Activated CD8-positive, alpha-beta memory T cell treated with anti-CD3 and anti-CD28 coated beads for 24 hours (primary cell): Measurements from ENCODE around the gene RAD51B.
A peak's percentile ranks its signal among the peaks of the same experiment; 100 is the strongest.

Experiments
- DNase-seq: peaks from one replicate; pipeline ENCODE4 v3.0.0-alpha.2; 2020

Gene RAD51B

DNA sequence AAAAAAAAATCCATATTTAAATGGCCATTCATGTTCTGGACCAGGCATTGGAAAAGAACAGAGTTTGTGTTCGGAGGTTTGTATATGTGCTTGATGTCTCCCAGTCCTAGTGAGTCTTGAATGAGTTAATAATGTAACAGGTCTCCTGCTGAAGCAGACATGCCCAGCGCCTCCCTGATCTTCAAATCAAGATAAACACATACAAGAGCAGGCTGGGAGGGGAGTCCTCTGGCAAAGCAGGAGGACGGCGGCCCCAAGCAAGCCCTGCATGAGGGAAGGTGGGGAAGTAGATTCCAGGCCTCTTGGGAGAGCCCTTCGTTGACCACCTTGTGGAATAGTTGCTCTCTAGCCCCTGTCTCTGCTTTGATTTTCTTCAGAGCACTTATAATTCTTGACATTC, 817.0 kb downstream of the RAD51B start:
- peak; percentile 41 for DNase-seq

DNA sequence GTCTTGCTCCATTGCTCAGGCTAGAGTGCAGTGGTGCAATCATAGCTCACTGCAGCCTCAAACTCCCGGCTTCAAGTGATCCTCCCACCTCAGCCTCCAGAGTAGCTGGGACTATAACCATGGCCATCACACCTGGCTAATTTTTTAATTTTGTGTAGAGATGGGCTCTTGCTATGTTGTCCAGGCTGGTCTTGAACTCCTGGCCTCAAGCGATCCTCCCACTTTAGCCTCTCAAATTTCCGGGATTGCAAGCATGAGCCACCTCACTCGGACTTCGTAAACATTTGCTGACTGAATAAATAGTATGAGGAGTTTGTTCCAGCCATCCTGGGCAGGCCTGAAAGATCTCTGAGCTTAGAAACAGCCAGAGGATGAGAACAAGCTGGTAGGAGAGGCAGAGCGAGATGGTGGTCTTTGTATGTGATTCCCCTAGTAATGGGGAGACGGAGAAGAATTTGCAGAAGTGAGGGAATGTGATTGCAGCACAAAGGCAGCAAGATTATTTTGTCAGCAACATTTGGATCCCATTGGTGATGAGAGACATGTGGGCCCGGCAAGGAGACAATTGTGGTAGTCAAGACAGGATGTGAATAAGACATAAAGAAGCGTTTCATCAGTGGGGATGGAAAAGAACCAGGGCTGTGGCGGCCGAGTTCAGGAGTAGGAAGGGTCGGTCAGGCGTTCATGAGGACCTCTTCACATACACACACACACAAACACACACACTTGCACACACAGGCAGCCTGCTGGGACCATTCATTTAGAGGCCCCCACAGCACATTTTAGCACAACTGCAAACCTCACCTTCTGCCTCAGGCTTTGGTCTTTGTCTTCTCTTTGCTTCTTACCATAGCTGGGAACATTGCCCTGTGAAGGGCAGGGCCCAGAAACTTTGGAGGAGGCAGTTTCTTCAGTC, 817.8 kb downstream of the RAD51B start:
- DNase-seq, result peak; percentile 57

DNA sequence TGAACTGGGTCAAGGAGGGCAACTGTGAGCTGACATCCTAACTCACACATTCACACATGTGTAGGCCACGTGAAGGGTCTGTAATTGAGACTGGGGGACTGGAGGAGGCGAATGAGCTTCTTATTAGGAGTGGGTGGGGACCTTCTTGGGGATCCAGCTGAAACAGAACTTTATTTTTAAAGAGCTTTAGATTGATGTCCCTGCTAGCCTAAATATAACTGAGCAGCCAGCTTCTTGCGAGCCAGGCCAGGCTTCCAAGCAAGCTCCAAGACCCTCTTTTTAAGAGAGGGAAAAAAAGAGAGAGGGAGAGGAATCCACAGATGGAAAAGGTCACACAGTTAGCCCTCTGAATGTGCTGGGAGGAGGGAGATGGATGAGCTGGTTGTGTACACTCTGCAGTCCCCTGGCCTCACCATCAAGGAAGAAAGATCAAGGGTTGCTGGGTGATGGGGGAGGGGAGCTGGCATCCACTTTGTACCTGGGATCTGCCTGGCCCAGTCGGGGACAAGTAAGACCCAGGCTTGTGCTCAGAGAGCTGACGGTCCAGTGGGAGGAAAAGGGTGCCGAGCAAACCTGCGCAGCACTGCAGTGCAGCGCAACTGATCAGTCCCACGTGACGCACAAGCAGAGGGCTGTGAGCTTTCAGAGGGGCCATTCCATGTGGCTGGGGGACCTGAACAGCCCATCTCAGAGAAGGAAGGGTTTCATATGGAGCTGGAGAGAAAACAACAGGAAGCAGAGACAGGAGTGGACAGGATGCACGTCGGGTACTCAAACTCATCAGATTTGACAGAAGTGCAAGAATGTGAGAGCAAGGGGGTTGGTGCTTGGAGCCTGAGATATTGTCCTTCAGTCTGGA, 818.8 kb downstream of the RAD51B start:
- peak; percentile 52 for DNase-seq

DNA sequence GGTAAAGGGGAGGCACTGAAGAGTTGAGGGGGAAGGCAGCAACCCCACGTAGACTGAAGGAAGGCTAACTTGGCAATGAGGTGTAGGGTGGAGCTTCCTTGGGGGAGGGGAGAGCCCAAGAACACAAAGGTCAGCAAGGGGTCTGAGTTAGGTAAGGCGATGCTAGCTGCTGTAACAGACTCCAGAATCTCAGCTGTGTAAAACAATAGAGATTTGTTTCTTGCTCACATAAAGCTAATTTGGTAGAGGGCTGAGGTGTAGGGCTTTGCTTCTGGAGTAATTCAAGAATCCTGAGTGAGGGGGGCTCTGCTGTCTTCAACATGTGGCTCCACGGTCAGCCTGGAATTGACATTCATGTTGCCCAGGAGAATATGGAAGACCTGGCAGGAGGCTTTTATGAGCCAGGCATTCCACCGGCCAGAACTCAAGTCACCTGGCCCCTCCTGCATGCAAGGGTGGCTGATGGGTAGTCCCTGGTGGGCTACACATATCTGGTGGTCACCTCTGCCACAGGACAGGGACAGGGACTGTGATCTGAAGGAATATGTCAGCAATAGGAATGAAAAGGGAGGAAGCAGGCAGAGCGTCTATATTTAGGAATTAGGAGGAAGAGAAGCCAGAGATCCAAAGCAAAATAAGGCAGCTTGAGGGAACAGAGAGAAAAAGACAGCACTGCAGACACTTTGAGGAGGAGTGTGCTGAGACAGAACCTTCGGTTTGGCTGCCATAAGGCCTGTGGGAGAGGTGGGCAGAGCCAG, 819.6 kb downstream of the RAD51B start:
- peak; percentile 40 for DNase-seq

DNA sequence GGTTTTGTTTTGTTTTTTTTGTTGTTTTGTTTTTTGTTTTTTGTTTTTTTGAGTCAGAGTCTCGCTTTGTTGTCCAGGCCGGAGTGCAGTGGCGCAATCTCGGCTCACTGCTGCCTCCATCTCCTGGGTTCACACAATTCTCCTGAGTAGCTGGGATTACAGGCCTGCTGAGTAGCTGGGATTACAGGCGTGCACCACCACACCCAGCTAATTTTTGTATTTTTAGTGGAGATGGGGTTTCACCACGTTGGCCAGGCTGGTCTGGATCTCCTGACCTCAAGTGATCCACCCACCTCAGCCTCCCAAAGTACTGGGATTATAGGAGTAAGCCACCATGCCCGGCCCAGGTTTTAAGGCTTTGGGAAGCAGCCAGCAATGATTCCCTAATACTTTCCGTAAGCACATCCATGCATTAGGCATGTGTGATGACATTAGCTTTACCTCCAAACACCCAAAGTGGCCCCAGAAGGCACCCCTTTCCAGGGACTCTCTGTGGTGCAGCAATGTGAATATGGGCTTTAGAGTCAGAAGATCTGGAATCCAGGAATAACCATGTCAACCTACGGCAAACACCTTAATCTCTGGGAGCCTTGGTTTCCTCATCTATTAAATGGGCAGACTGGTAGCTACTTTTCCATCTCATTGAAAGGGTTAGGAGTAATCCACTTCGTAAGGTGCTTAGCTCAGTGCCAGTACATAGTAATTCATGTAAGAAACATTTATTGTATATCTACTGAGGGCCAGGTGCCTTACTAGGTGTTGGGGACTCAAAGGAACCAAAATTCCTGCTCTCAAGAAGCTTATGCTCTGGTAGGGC, 820.4 kb downstream of the RAD51B start:
- peak; percentile 24 for DNase-seq

DNA sequence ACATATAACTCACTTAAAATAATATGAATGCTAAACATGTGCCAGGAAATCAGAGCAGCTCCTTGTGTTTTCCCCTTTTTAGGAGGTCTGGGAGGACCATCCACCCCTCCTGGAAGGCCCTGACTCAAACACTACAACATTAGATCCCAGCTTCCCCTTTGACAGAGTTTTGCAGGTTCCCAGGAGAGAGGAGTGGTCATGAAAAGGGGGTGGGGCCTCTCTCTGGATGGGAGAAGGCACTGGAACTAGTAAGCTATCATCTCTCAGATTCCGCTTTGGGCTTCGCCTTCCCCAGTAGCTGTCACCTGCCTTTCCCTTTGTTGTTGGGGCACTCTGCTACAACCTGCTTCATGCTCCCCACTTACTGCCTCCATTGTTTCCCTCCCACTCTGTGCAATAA, 824.1 kb downstream of the RAD51B start:
- DNase-seq, result peak; percentile 28

DNA sequence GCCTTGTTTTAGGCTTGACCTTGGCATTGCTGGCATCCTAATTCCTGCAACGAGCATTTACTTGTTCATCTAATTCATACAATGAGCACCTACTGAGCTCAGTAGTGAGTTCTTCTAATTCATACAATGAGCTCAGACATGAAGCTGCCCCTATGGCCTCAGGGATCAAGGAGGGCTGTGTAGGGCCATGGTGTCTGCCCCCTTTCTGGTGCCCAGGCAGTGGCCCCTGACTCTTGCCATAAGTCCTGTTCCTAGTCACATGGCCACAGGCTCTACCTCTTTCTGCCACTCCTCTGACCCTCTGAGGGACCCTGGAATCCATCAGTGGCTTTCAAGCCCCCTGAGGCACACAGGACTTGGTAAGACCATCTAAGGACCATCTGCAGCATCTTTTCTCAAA, 824.5 kb downstream of the RAD51B start:
- DNase-seq, result peak; percentile 26

DNA sequence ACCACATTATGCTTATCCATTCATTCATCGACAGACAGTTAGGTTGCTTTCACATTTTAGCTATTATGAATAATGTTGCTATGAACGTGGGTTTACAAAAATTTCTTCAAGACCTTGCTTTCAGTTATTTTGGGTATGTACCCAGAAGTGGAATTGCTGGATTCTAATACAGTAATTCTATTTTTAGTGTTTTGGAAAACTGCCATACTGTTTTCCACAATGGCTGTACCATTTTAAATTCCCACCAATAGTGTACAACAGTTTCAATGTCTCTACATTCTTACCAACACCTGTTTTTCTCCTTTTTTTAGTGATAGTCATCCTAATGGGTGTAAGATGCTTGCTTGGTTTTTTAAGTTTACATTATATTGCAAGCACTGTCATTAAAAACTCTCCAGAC, 825.8 kb downstream of the RAD51B start:
- no peak for DNase-seq

DNA sequence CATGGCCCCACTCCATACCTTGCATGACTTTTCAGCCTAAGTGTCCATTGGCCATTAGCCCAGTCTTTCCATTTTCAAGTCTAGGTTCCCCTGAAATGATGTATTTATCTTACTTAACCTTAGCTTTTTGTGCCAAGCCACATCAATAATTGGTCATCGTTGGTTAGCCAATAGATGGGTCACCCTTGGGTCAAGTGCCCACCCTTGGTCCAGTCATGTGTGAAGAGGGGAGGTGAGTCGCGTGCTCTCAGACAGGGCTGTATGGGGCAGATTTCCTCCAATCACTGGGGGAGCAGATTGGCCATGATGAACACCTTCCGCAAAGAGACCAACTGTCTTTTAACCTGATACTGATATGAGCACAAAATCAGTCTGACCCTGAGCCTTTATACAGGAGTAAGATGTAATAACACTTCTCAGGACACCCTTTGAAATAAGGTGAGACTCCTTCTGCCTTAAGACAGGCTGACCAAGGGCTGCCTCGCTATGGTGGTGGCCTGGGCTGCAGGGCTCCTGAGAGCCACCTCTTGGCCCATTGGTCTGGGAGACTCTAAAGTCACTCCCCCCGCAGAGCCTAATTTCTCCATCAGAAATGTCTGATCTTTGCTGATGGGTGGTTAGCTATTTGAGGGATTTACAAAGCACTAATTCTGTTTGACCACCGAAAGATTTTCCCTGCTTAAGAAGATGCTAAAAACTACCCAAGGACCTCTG, 830.1 kb downstream of the RAD51B start:
- peak; percentile 30 for DNase-seq

DNA sequence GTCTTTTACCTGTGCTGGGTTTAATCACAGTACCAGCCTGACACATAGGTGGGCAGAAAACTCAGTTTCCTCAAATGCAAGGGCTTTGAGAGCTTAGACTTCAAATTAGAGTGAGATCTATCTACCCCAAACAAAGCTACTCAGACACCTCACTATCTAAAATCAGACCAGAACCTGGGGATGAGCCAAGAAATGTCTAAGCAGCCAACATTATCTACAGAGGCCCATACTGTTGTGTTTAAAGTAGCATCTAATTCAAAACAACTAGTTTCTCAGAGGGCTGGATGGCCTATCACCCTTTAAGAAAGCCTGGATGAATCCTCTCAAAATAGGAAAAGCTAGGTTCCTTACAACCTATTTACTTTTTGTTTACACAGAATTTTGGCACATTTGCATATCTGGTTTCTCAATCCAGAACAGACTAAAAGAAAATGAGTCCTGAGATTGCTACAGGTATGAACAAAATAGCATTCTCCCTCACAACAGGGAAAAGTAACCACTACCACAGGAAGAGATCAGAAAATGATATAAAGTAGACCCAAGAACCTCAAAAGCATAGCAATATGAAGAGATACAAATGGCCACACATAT, 830.9 kb downstream of the RAD51B start:
- no peak for DNase-seq

DNA sequence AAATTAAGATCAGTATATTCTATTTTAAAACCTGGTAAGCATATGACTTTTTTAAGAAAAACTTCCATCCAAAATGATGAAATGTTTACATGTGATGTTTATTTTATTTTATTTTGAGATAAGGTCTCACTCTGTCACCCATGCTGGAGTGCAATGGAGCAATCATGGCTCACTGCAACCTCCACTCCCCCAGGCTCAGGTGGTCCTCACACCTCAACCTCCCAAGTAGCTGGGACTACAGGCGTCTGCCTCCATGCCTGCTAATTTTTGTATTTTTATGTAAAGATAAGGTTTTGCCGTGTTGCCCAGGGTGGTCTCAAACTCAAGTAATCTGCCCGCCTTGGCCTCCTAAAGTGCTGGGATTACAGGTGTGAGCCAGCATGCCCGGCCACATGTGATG, 831.5 kb downstream of the RAD51B start:
- DNase-seq, result peak; percentile 33

DNA sequence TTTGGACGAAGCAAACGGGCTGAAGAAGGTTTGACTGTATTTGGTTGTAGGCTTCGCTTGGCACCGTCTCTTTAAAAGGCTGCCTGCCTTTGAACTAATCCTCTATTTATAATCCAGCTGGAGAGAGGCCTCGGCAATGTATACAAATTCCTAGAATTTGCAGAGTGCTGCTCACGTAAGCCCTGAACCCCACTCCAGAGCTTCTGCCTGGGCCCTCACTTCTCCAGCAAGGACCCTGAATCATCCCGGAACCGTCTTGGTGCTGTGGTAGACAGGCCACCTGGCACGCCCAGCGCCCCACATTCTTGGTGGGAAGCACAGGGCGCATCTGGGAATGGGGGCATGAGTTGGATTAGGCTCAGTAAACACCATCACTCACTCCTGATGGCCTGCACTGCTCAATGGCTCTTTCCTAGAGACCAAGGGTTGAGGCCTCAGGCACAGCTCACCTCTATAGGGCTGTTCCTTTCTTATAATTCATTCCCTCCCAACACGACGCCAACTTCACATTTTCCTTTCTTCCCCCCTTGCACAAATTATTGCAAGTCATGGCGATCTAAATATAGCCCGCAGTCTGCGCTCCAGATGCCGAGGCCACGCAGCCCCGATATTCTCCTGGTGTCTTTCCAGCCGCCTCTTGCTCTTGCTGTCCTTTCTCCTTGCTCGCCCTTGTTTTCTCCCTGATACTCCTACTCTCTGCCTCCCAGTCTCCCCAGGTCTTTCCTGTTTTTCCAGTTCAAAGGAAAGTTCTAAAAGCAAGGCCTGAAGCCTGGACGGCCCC, 832.3 kb downstream of the RAD51B start:
- peak; percentile 37 for DNase-seq

DNA sequence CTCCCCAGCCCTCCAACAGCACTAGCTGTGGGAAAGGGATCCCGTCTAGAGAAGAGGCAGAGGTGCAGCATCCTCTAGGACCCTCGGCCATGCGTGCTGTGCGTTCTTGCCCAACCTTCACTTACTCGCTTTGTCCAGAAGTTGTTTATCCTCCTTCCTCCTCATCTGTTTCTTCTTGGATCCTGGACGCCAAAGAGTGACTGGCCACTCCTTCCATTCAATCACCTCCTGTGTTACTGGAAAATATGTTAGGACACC, 832.8 kb downstream of the RAD51B start:
- peak; percentile 32 for DNase-seq

DNA sequence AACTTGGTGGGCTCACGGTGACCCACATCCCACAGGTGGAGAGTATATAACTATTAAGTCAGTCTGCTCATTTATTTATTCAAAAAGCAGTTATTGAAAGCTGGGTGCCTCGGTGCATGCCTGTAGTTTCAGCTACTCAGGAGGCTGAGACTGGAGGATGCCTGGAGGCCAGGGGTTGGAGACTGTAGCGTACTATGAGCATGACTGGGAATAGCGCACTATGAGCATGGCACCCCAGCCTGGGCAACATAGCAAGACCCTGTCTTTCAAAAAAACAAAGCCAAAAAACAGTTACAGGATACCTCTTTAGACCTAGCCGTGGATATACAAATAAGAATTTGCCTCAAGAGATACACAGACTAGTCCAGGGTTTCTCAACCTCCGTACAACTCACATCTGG, 833.5 kb downstream of the RAD51B start:
- DNase-seq, result peak; percentile 42

DNA sequence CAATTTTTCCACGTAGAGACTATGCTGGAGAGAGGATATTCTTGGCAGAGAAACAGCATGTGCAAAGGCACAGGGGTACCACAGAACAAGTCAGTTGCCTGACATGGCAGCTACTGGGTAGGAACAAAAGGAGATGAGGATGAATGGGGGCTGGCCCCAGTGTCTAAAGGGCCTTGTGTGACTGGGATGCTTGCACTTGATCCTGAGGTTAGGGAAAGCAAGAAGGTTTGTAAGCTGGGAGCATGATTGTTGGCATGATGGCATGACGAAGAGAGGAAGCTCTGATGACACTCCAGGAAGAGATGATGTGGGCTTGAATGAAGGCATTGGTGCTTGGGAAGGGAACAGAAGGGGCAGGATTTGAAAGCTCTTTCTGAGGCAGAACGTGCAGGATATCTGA, 834.2 kb downstream of the RAD51B start:
- peak; percentile 52 for DNase-seq

DNA sequence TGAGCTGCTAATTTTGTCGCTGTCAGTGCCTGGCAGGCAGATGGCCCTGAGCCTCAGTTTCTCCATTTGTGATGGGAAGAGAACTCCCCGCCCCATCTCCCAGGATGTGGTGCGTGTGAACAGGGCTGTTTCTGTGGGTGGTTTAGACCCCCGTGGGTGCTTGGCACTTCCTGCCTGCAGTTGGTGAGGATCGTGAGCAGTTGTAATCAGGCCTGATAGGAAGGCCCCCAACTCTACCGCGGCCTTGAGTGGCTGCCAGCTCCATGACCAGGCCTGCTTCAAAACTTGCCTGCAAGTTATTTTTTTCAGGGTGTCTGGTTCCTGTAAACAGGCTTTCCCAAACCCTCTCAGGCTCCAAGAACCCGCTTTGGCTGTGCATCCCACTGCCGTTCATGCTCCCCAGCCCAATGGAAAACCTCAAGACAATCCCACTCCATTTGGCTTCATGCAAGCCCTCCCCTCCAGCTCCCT, 834.9 kb downstream of the RAD51B start:
- no peak for DNase-seq

DNA sequence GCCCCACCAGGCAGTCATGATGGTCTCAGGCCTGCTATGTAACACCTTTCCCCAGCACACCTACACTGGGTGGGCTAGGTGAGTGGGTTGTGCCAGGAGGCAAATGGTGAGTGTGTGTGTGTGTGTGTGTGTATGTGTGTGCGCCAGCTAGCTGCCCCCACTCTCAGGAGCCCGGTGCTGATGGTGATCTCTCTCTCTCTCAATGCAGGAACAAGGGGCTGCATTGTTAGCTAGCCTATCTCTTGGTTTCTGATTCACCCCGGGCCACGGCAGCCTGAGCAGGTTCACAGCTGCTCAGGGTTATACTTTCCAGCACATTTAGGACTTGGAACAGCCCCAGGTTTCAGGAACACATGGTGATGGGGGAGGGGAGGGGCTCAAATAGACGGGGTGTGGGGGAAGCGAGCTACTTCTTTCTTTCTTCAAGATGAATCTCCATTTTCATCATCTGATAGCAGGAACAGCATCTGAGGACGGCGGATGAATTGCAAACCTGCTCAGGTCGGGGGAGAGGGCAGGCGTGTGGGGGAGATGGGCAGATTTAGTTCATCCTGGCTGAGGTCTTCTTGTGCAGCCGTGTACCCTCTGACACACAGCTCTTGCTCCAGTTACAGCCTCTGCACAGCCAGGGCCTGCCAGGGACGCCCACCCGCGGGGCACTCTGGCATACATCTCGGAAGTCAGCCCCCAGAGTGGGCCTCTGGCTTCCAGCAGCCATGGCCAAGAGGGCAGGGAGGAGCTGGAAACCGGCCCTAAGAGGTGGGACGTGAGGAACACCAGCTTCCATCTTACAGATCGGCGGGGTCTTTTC, 835.6 kb downstream of the RAD51B start:
- peak; percentile 57 for DNase-seq

DNA sequence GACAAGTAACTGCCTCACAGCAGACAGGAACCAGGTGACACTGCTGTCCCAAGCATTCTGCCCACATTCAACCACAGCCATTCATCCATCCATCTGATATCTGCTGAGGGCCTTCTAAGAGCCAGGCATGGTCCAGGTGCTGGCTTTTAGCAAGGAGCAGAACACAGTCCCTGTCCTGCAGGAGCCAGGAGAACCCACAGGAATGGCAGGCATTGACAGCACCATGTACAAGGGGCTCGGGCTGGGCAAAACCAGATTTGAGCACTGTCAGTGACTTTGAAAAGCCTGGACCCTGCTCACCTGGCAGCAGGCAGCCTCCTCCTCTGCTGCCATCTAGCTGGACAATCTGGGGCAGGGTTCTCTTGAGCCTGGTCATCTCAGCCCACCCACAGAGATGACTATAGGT, 836.3 kb downstream of the RAD51B start:
- peak; percentile 58 for DNase-seq

DNA sequence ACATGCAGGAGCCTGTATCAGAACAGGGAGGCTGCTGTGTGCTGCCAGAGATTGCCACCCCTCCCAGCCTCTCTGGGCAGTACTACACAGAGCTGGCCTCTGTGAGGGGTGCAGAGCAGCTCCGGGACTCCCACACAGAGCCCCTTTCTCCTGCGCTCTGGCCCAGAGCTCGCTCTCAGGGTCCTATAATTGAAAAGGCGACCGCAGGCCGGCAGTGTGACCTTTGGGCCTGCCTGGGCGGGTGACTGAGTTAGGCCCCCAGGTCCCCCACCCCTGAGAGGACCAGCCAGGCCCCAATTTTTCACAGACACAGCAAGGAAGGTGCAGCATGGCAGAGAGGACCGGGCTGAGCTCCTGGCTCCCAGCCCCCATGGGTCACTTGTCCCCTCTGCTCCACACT, 836.9 kb downstream of the RAD51B start:
- DNase-seq, result peak; percentile 48
